AG09309 (cell line): ENCODE measurements around the gene CIAPIN1.

ENCODE experiments used
- DNase-seq: peaks from one replicate; pipeline ENCODE4 v3.0.0-alpha.2; 2010; ENCODE audit warnings: low read depth
- H3K4me3 ChIP-seq: 2 replicates; pipeline ENCODE4 v1.5.1; 2011; ENCODE audit warnings: mild to moderate bottlenecking, low read depth, low read length, moderate library complexity; ENCODE audit not compliant: control insufficient read depth
- CTCF ChIP-seq: IDR thresholded peaks from 2 replicates; pipeline ENCODE4 v1.5.1; 2011; ENCODE audit warnings: mild to moderate bottlenecking, low read depth, low read length, inconsistent platforms; ENCODE audit not compliant: insufficient read depth, control insufficient read depth; ENCODE audit errors: missing control alignments

CIAPIN1 gene

GRCh38 chr16:57485091-57485915 lies 38.1 kb upstream of the CIAPIN1 start:
- peak overlapping the region; percentile 93 for H3K4me3 ChIP-seq
- DNase-seq, result no peak
- TF ChIP-seq CTCF, result no peak

GRCh38 chr16:57484515-57485005 lies 37.4 kb upstream of the CIAPIN1 start:
- DNase-seq, result no peak
- H3K4me3 ChIP-seq, result no peak overlapping the region
- TF ChIP-seq CTCF, result no peak

- TF ChIP-seq CTCF, result no peak
- no peak overlapping the region for H3K4me3 ChIP-seq
- no peak for DNase-seq
These were observed 36.7 kb upstream of the CIAPIN1 start for GRCh38 chr16:57483725-57484514.

- no peak for TF ChIP-seq CTCF
- H3K4me3 ChIP-seq, result no peak overlapping the region
- no peak for DNase-seq
These were observed 35.8 kb upstream of the CIAPIN1 start for GRCh38 chr16:57482845-57483545.

- no peak for TF ChIP-seq CTCF
- H3K4me3 ChIP-seq, result no peak overlapping the region
These were observed 34.2 kb upstream of the CIAPIN1 start for GRCh38 chr16:57481421-57481820.

GRCh38 chr16:57480754-57481230 lies 33.6 kb upstream of the CIAPIN1 start:
- no peak for DNase-seq
- no peak for TF ChIP-seq CTCF
- H3K4me3 ChIP-seq, result no peak overlapping the region

More at GRCh38 chr16:57481421-57481820, 34.2 kb upstream of the CIAPIN1 start:
- DNase-seq, result no peak
